Measurements from ENCODE around the gene PRKCA. TPM values are rescaled to one million over a fixed set of nuclear protein-coding genes. Genes with fewer than 3 reads are reported as not detected.
"Not testable (repeated sequence)": the region's sequence is repeated elsewhere in the genome, so short reads cannot be mapped to it uniquely, and the experiment has no call there.

Gene PRKCA
- total RNA-seq, 3 donors from 2014 or later: 42.3 to 77.7 (median 56.3) TPM

- DNase-seq (no peak), ATAC-seq (no peak)
Observed at GRCh38 chr17:66290101-66290722, 12.2 kb upstream of the PRKCA start.

GRCh38 chr17:66292353-66292752 lies 10.1 kb upstream of the PRKCA start:
- Histone ChIP-seq H3K4me1 (ENCODE audit: low read depth) (peaks cover 3% of the 10 kb centered on the region), H3K9me3 (no peaks in the 10 kb centered on the region), H3K4me3 (no peak overlapping the region), H3K36me3 (ENCODE audit: low read depth) (no peaks in the 10 kb centered on the region)
- TF ChIP-seq CTCF (IDR thresholded peaks at IDR 0.05): no peak
- DNase-seq (no peak), ATAC-seq (no peak)
- intact Hi-C loops (cut with DNase I, micrococcal nuclease): no loop called here

More at GRCh38 chr17:66290101-66290722, 12.2 kb upstream of the PRKCA start:
- Histone ChIP-seq H3K36me3 (ENCODE audit: low read depth) (no peaks in the 10 kb centered on the region), H3K4me3 (no peak overlapping the region), H3K9me3 (no peaks in the 10 kb centered on the region), H3K4me1 (ENCODE audit: low read depth) (peaks cover 3% of the 10 kb centered on the region)
- intact Hi-C loops (cut with DNase I, micrococcal nuclease): no loop called here
- no peak for TF ChIP-seq CTCF (IDR thresholded peaks at IDR 0.05)

GRCh38 chr17:66296289-66296725 lies 6.1 kb upstream of the PRKCA start:
- intact Hi-C loops (cut with DNase I, micrococcal nuclease): no loop called here
- Histone ChIP-seq H3K4me1 (ENCODE audit: low read depth) (no peaks in the 10 kb centered on the region), H3K9me3 (no peaks in the 10 kb centered on the region), H3K36me3 (ENCODE audit: low read depth) (no peaks in the 10 kb centered on the region), H3K4me3 (no peak overlapping the region)
- ATAC-seq (peak; percentile 50), DNase-seq (no peak)
- TF ChIP-seq CTCF (IDR thresholded peaks at IDR 0.05): no peak

GRCh38 chr17:66297443-66297842 lies 5.0 kb upstream of the PRKCA start:
- H3K36me3 ChIP-seq (ENCODE audit: low read depth); H3K9me3 ChIP-seq; H3K4me3 ChIP-seq; intact Hi-C loops (cut with DNase I, micrococcal nuclease); H3K4me1 ChIP-seq (ENCODE audit: low read depth); ATAC-seq; DNase-seq: not testable (repeated sequence)

GRCh38 chr17:66299711-66300110 lies 2.7 kb upstream of the PRKCA start:
- intact Hi-C loops (cut with DNase I, micrococcal nuclease): no loop called here

GRCh38 chr17:66300956-66301355 lies 1.5 kb upstream of the PRKCA start:
- no peak overlapping the region for H3K4me3 ChIP-seq
- no peak for TF ChIP-seq CTCF (IDR thresholded peaks at IDR 0.05)
- ATAC-seq (no peak), DNase-seq (no peak)
- no peaks in the 10 kb centered on the region for H3K9me3 ChIP-seq
- intact Hi-C loops (cut with DNase I, micrococcal nuclease): no loop called here
- no peaks in the 10 kb centered on the region for H3K36me3 ChIP-seq (ENCODE audit: low read depth)
- H3K4me1 ChIP-seq (ENCODE audit: low read depth): peaks cover 6% of the 10 kb centered on the region

More at GRCh38 chr17:66299711-66300110, 2.7 kb upstream of the PRKCA start:
- Histone ChIP-seq H3K36me3 (ENCODE audit: low read depth) (no peaks in the 10 kb centered on the region), H3K9me3 (no peaks in the 10 kb centered on the region), H3K4me1 (ENCODE audit: low read depth) (peaks cover 6% of the 10 kb centered on the region), H3K4me3 (no peak overlapping the region)
- DNase-seq: no peak
- TF ChIP-seq CTCF (IDR thresholded peaks at IDR 0.05): no peak
- ATAC-seq: no peak
